Endothelial cell of umbilical vein (primary cell): ENCODE results near the gene DHRS12. TPM values are rescaled to one million over a fixed set of nuclear protein-coding genes. Genes with fewer than 3 reads are reported as not detected.
"Not testable (repeated sequence)": the region's sequence is repeated elsewhere in the genome, so short reads cannot be mapped to it uniquely, and the experiment has no call there.

Experiments
- BruUV-seq: library from RNA; stranded (reverse); fragments of 400-500 nt; replicated peaks from 2 replicates; lab custom pipeline; 2021; lab: Mats Ljungman, UMichigan
- CTCF ChIA-PET: fragments of 300-600, 350-600 bp; sonication (Branson Sonifier 250); formaldehyde crosslinking; loops from one replicate; lab custom pipeline; 2021; ENCODE audit warnings: antibody characterized with exemption, inconsistent platforms; lab: Charles Lee
- POLR2A ChIA-PET: fragments of 300-600, 350-600 bp; sonication (Branson Sonifier 250); formaldehyde crosslinking; loops from one replicate; lab custom pipeline; 2021; ENCODE audit warnings: antibody characterized with exemption, inconsistent platforms; lab: Charles Lee
- DNase-seq: peaks from one replicate; pipeline ENCODE4 v3.0.0-alpha.2; 2011; ENCODE audit warnings: low read depth, low spot score
- FAIRE-seq: peaks from 2 replicates; lab custom pipeline; 2011; peaks lifted over from hg19 to GRCh38; lab: Jason Lieb, UNC
- H2AFZ ChIP-seq: 2 replicates; pipeline ENCODE4 v1.6.0; 2012; ENCODE audit warnings: low read depth, low read length, control low read depth, inconsistent platforms
- H3K27ac ChIP-seq: 2 replicates; pipeline ENCODE4 v1.5.1; 2011; ENCODE audit warnings: low read depth, mild to moderate bottlenecking, control low read depth, low read length, moderate library complexity; ENCODE audit not compliant: insufficient read depth
- H3K27me3 ChIP-seq, 2 experiments: 2 replicates each; pipeline versions ENCODE4 v1.6.0 to v1.6.1; 2011; ENCODE audit warnings: low read length in 2 of 2, mixed read lengths in 1 of 2; ENCODE audit not compliant: control insufficient read depth in 2 of 2, insufficient read depth in 2 of 2
- H3K36me3 ChIP-seq, 2 experiments: 2 replicates in 1 of 2; 3 replicates in 1 of 2; pipeline ENCODE4 v1.5.1; 2011; ENCODE audit warnings: low read length in 2 of 2, mild to moderate bottlenecking in 1 of 2, moderate library complexity in 1 of 2; ENCODE audit not compliant: control insufficient read depth in 2 of 2, insufficient read depth in 2 of 2; ENCODE audit errors: extremely low read depth in 1 of 2
- H3K4me1 ChIP-seq: 3 replicates; pipeline ENCODE4 v1.5.1; 2011; ENCODE audit warnings: mild to moderate bottlenecking, low read length; ENCODE audit not compliant: control insufficient read depth, insufficient read depth; ENCODE audit errors: extremely low read depth
- H3K4me2 ChIP-seq: 2 replicates; pipeline ENCODE4 v1.6.1; 2011; ENCODE audit warnings: low read length, control low read depth, mixed read lengths; ENCODE audit not compliant: insufficient read depth
- H3K4me3 ChIP-seq, 3 experiments: fragments of 200-600 bp in 1 of 3; sonication (generic), shearing (Covaris generic) in 1 of 3; replicated peaks in 1 of 3; 2 replicates each; pipeline ENCODE4 v1.5.1; 2011 to 2016; ENCODE audit warnings: control low read depth in 3 of 3, low read length in 3 of 3, mild to moderate bottlenecking in 2 of 3, inconsistent platforms in 1 of 3, low read depth in 1 of 3, moderate library complexity in 1 of 3; ENCODE audit not compliant: insufficient read depth in 1 of 3
- H3K79me2 ChIP-seq: 2 replicates; pipeline ENCODE4 v1.6.0; 2012; ENCODE audit warnings: low read length, inconsistent platforms; ENCODE audit not compliant: control insufficient read depth, insufficient read depth
- H3K9ac ChIP-seq: replicated peaks from 2 replicates; pipeline ENCODE3; 2011; ENCODE audit warnings: low read length, control low read depth; ENCODE audit not compliant: insufficient read depth; ENCODE audit errors: extremely low read depth
- H3K9me1 ChIP-seq: replicated peaks from 3 replicates; pipeline ENCODE4 v1.6.0; 2011; ENCODE audit warnings: mild to moderate bottlenecking, low read length; ENCODE audit not compliant: control insufficient read depth, insufficient read depth; ENCODE audit errors: extremely low read depth
- H3K9me3 ChIP-seq: replicated peaks from 2 replicates; pipeline ENCODE4 v1.5.1; 2012; ENCODE audit warnings: low read length, inconsistent platforms; ENCODE audit not compliant: control insufficient read depth, insufficient read depth
- H4K20me1 ChIP-seq: replicated peaks from 2 replicates; pipeline ENCODE3; 2011; ENCODE audit warnings: mild to moderate bottlenecking, low read length; ENCODE audit not compliant: control insufficient read depth, insufficient read depth; ENCODE audit errors: extremely low read depth
- EZH2 ChIP-seq: IDR thresholded peaks from 2 replicates; pipeline ENCODE4 v1.6.1; 2012; ENCODE audit warnings: borderline replicate concordance, low read depth, mild to moderate bottlenecking, moderate library complexity, low read length, inconsistent platforms; ENCODE audit not compliant: severe bottlenecking
- FOS ChIP-seq: IDR thresholded peaks from 2 replicates; pipeline ENCODE4 v1.6.1; 2011; ENCODE audit warnings: mild to moderate bottlenecking, low read length, moderate library complexity, borderline replicate concordance; ENCODE audit not compliant: insufficient read depth
- GATA2 ChIP-seq: IDR thresholded peaks from 2 replicates; pipeline ENCODE4 v1.7.0; 2011; ENCODE audit warnings: low read depth, mild to moderate bottlenecking, moderate library complexity, mixed read lengths, low read length; ENCODE audit not compliant: insufficient read length, insufficient read depth
- JUN ChIP-seq: IDR thresholded peaks from 2 replicates; pipeline ENCODE4 v1.6.1; 2011; ENCODE audit warnings: borderline replicate concordance, low read depth; ENCODE audit not compliant: insufficient read length, insufficient read depth
- MYC ChIP-seq: IDR thresholded peaks from one replicate; pipeline ENCODE4 v1.6.1; 2011; ENCODE audit warnings: mild to moderate bottlenecking, low read depth, low read length
- POLR2A ChIP-seq: IDR thresholded peaks from 2 replicates; pipeline ENCODE4 v1.6.1; 2012; ENCODE audit warnings: low read depth, mild to moderate bottlenecking, control low read depth, low read length
- POLR2AphosphoS5 ChIP-seq: IDR thresholded peaks from 2 replicates; pipeline ENCODE4 v1.6.1; 2012; ENCODE audit warnings: low read depth, mild to moderate bottlenecking, control low read depth, low read length, moderate library complexity; ENCODE audit not compliant: insufficient read depth
- dilution Hi-C: fragments of 300-500 bp; cut with MboI; formaldehyde crosslinking; loops from one replicate; pipeline ENCODE4 v1.15.0; 2019; ENCODE audit warnings: low sequenced_read_pairs; ENCODE audit not compliant: extremely low pct_ligation_motif_present
- intact Hi-C: fragments of 100-400 bp; cut with micrococcal nuclease; formaldehyde crosslinking; loops from one replicate; pipeline ENCODE4 v1.10.0; 2022
- polyA plus RNA-seq, 4 experiments: library from polyadenylated mRNA; depleted of rRNA in 3 of 4; stranded (reverse) in 3 of 4; unstranded in 1 of 4; fragments of >200 nt; gene quantifications; 2 replicates each; pipeline versions ENCODE4 v1.2.1 to v1.2.3, GENCODE V29; 2011 to 2012; ENCODE audit warnings: missing spikeins in 1 of 4
- total RNA-seq: library from RNA; stranded (reverse); gene quantifications from 2 replicates; pipeline ENCODE4 v1.2.3, GENCODE V29; 2021
- TF ChIP-seq, protein P1 (sequence below): IDR thresholded peaks from 2 replicates; pipeline ENCODE4 v1.6.1; 2011; ENCODE audit not compliant: insufficient read depth, insufficient read length
- TF ChIP-seq, protein P2 (sequence below), 2 donors: IDR thresholded peaks; 1 replicate in 1 of 2; 2 replicates in 1 of 2; pipeline ENCODE4 v1.5.1; 2011; ENCODE audit warnings: low read length in 2 of 2, mild to moderate bottlenecking in 2 of 2, moderate library complexity in 2 of 2, control low read depth in 1 of 2, inconsistent platforms in 1 of 2, low read depth in 1 of 2; ENCODE audit not compliant: insufficient read depth in 1 of 2; ENCODE audit errors: extremely low read depth in 1 of 2

Gene DHRS12
- total and polyA plus RNA-seq, 2 donors (not counting 3 experiments of a cell fraction or from before 2014, with no cell fraction given) = 8.9 to 9.1 TPM

DNA sequence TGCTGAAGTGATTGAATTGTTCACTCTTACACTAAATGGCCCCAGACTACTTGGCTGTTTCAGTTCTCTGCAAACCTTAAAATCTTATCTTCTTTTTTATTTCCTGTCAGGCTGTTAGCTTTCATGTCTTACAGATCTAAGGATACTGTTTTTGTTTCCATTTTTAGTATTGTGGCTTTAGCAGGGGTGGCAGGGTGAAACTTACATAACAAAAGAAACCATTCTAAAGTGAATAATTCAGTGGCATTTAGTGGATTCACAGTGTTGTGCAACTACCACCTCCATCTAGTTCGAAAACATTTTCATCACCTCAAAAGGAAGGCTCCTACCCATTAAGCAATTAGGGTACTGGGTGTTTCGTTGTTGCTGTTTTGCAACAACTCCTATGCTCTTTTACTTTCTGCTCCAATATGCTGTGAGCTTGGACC, 21.2 kb upstream of the DHRS12 start:
- Histone ChIP-seq H3K9me1 (no peaks in the 10 kb centered on the region), H3K79me2 (no peaks in the 10 kb centered on the region), H3K27ac (no peak overlapping the region), H3K9me3 (no peaks in the 10 kb centered on the region), H3K4me3 (no peak overlapping the region), H3K4me1 (no peaks in the 10 kb centered on the region), H3K9ac (no peak overlapping the region), H3K27me3 (peaks cover 4 to 8% of the 10 kb centered on the region in 2 experiments), H3K36me3 (no peaks in the 10 kb centered on the region), H2AFZ (no peak overlapping the region), H4K20me1 (no peaks in the 10 kb centered on the region), H3K4me2 (no peak overlapping the region)
- ChIA-PET POLR2A (no interaction called here), CTCF (interaction anchor here (1.4 to 4.0 kb wide), 3 partner anchors 9 to 20 kb away, joined by 4 to 19 read pairs (median 5); partner anchors contain the start of gene TMEM272)
- no peak for FAIRE-seq
- dilution Hi-C loops = no loop called here
- TF ChIP-seq EZH2 = no peak
- TF ChIP-seq JUN = no peak
- no peak for TF ChIP-seq MYC
- TF ChIP-seq, protein P1, sequence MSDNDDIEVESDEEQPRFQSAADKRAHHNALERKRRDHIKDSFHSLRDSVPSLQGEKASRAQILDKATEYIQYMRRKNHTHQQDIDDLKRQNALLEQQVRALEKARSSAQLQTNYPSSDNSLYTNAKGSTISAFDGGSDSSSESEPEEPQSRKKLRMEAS = no peak
- TF ChIP-seq GATA2 = no peak
- no peak for TF ChIP-seq FOS
- TF ChIP-seq, protein P2, sequence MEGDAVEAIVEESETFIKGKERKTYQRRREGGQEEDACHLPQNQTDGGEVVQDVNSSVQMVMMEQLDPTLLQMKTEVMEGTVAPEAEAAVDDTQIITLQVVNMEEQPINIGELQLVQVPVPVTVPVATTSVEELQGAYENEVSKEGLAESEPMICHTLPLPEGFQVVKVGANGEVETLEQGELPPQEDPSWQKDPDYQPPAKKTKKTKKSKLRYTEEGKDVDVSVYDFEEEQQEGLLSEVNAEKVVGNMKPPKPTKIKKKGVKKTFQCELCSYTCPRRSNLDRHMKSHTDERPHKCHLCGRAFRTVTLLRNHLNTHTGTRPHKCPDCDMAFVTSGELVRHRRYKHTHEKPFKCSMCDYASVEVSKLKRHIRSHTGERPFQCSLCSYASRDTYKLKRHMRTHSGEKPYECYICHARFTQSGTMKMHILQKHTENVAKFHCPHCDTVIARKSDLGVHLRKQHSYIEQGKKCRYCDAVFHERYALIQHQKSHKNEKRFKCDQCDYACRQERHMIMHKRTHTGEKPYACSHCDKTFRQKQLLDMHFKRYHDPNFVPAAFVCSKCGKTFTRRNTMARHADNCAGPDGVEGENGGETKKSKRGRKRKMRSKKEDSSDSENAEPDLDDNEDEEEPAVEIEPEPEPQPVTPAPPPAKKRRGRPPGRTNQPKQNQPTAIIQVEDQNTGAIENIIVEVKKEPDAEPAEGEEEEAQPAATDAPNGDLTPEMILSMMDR (IDR thresholded peaks at IDR 0.05; ENCODE audit: extremely low read depth in 1 of 2, insufficient read depth in 1 of 2, low read depth in 1 of 2, low read length in 2 of 2) = no peak
- TF ChIP-seq POLR2A = no peak
- no peak for TF ChIP-seq POLR2AphosphoS5
- peak; percentile 24 for DNase-seq
- no TSS peak for BruUV-seq
- intact Hi-C loops = no loop called here

DNA sequence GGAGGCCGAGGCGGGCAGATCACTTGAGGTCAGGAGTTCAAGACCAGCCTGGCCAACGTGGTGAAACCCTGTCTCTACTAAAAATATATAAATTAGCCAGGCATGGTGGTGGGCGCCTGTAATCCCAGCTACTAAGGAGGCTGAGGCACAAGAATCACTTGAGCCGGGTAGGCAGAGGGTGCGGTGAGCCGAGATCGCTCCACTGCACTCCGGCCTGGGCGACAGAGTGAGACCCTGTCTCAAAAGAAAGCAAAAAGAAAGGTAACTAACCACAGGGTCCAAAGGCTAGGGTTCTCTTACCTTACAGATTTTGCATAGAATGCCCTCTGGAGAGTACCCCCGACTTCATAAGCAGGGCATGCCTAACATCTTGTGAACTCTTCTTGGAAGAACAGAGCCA, 20.7 kb upstream of the DHRS12 start:
- BruUV-seq, H3K36me3 ChIP-seq, H3K79me2 ChIP-seq, H3K27me3 ChIP-seq, H3K4me2 ChIP-seq, H3K27ac ChIP-seq, FAIRE-seq, H2AFZ ChIP-seq, POLR2A ChIA-PET, H3K4me3 ChIP-seq, intact Hi-C loops, H3K4me1 ChIP-seq, dilution Hi-C loops, H3K9ac ChIP-seq, DNase-seq, H4K20me1 ChIP-seq, H3K9me3 ChIP-seq, H3K9me1 ChIP-seq: not testable (repeated sequence)
- CTCF ChIA-PET = interaction anchor here (1.7 to 4.0 kb wide), 2 partner anchors 10 to 20 kb away, joined by 4 to 19 read pairs; partner anchors contain the start of gene TMEM272
